ENCODE measurements around the gene INPP5E. TPM values are rescaled to one million over a fixed set of nuclear protein-coding genes. Genes with fewer than 3 reads are reported as not detected.

Gene INPP5E
- total RNA-seq, 1 donor from 2014 or later: 16.7 TPM

DNA sequence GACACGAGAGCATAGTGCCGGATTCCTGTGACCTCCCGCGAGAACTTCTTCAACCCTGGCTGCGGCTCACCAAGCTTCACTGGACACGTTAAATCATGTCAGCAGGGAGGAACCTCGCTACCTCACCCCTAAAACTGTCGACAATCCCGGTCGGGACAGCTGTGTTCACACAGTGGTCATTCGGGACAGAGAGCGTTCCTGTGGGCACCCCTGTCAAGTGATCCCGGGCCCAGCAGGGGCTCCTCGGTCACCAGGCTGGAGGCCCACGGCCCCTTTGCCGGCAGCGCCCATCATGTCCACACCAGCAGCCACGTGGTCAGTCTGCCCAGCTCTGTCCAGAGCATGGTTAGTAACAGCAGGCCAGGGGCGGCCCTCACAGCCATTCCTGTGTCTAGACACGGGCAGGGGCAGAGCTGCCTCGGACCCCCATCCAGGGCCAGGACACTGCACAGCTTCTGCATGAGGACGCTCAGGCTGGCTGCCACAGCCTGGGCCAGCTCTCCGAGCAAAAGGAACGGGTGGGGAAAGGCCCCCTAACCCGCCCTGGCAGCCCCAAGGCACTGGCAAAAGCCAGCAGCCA lies 3.5 kb downstream of the INPP5E start:
- no peaks in the 10 kb centered on the region for H3K27me3 Mint-ChIP-seq (ENCODE audit: unreplicated experiment)
- H3K4me3 Mint-ChIP-seq (ENCODE audit: unreplicated experiment): peak overlapping the region; percentile 26
- H3K27ac Mint-ChIP-seq (ENCODE audit: unreplicated experiment): no peak overlapping the region
- peaks cover 22% of the 10 kb centered on the region for H3K4me1 Mint-ChIP-seq (ENCODE audit: unreplicated experiment)
- H3K9me3 Mint-ChIP-seq (ENCODE audit: unreplicated experiment): no peaks in the 10 kb centered on the region
- no peak for DNase-seq (ENCODE audit: extremely low spot score, unreplicated experiment)
- peaks cover 15% of the 10 kb centered on the region for H3K36me3 Mint-ChIP-seq (ENCODE audit: unreplicated experiment)
- TF ChIP-seq CTCF (IDR thresholded peaks at IDR 0.05): no peak

DNA sequence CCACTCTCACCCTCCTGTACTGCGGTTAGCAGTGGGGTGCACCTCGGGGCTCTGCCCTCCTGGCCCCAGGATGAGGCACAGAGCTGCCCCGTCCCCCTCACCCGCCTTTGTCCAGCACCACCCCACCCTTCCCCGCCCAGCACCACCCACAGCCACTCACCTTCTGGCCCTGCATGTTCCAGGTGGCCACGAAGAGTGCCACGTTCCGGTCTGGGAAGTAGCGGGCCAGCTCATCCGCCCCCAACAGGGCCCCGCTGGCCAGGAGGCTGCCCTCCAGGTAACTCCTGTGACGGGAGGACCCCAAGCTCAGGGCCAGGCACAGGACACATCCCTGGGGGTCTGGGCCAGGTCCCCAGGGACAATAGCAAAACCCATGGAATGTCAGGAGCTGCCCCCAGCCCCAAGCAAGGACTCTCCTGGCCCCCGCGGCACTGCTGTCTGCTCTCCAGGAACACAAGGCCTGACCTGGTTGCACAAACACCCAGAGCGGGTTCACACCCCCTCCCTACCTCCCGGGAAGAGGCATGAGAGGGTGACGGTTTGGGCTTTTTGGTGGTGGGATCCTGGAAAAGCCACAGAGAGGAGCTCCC lies 5.0 kb downstream of the INPP5E start:
- DNase-seq (ENCODE audit: extremely low spot score, unreplicated experiment): no peak
- no peaks in the 10 kb centered on the region for H3K9me3 Mint-ChIP-seq (ENCODE audit: unreplicated experiment)
- peaks cover 22% of the 10 kb centered on the region for H3K4me1 Mint-ChIP-seq (ENCODE audit: unreplicated experiment)
- peaks cover 12% of the 10 kb centered on the region for H3K36me3 Mint-ChIP-seq (ENCODE audit: unreplicated experiment)
- TF ChIP-seq CTCF (IDR thresholded peaks at IDR 0.05): no peak
- H3K27ac Mint-ChIP-seq (ENCODE audit: unreplicated experiment): no peak overlapping the region
- H3K27me3 Mint-ChIP-seq (ENCODE audit: unreplicated experiment): no peaks in the 10 kb centered on the region
- H3K4me3 Mint-ChIP-seq (ENCODE audit: unreplicated experiment): no peak overlapping the region

DNA sequence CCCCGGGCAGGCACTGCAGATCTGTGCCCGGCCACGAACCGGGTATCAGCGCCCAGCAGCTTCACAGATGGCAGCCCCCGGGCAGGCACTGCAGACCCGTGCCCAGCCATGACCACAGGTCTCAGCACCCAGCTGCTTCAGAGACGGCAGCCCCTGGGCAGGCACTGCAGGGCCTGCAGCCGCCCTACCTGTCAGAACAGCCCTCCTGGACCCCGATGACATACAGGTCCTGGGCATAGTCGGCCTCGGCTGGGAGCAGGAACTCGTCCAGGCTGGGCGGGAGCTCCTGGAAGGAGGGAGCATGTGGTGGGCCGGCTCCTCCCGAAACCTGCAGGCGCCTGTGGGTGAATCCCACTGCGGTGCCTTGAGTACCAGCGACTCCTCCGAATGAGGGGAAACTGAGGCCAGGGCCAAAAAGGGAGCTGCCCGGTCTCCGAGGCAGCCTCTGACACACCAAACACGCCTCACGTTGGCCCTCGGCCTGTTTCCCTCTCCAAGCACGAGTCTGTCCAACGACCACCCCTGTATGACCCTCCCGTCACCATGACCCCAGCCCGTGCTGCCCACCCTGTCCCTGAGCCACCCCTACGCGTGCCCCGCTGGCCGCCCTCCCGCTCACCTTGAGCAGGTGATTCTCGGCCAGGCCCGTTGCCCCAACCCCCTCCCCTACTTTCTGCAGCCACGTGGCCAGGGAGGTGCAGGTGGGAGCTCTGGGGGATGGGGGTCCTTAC lies 5.6 kb downstream of the INPP5E start:
- no peak for DNase-seq (ENCODE audit: extremely low spot score, unreplicated experiment)

GRCh38 chr9:136433043-136433715 lies 6.5 kb downstream of the INPP5E start:
- Mint-ChIP-seq H3K9me3 (ENCODE audit: unreplicated experiment) (no peaks in the 10 kb centered on the region), H3K4me1 (ENCODE audit: unreplicated experiment) (peaks cover 19% of the 10 kb centered on the region), H3K4me3 (ENCODE audit: unreplicated experiment) (no peak overlapping the region), H3K36me3 (ENCODE audit: unreplicated experiment) (peaks cover 12% of the 10 kb centered on the region), H3K27ac (ENCODE audit: unreplicated experiment) (no peak overlapping the region), H3K27me3 (ENCODE audit: unreplicated experiment) (no peaks in the 10 kb centered on the region)
- TF ChIP-seq CTCF (IDR thresholded peaks at IDR 0.05): no peak
- no peak for DNase-seq (ENCODE audit: extremely low spot score, unreplicated experiment)

More for the DNA sequence above, 5.6 kb downstream of the INPP5E start:
- H3K4me3 Mint-ChIP-seq (ENCODE audit: unreplicated experiment): no peak overlapping the region
- TF ChIP-seq CTCF (IDR thresholded peaks at IDR 0.05): no peak
- H3K27me3 Mint-ChIP-seq (ENCODE audit: unreplicated experiment): no peaks in the 10 kb centered on the region
- H3K4me1 Mint-ChIP-seq (ENCODE audit: unreplicated experiment): peaks cover 22% of the 10 kb centered on the region
- H3K9me3 Mint-ChIP-seq (ENCODE audit: unreplicated experiment): no peaks in the 10 kb centered on the region
- H3K27ac Mint-ChIP-seq (ENCODE audit: unreplicated experiment): no peak overlapping the region
- H3K36me3 Mint-ChIP-seq (ENCODE audit: unreplicated experiment): peaks cover 12% of the 10 kb centered on the region

DNA sequence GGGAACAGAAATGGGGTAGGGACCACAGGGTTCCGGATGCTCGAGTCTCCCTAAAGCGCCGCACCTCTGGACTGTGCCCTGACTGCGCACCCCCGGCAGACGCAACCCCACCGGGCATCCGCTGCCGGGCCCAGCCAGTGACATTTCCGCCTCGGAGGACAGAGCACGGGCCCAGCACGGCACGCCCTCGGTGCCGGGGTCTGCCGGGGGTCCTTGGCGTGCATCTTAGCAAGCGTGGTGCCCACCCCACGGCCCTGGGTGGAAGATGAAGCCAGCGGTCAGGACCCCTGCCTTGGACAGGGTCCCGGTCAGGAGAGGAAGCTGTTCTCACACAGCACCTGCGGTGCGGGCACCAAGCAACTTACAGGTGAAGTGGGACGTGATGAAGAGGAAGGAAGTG lies 7.1 kb downstream of the INPP5E start:
- Mint-ChIP-seq H3K27ac (ENCODE audit: unreplicated experiment) (no peak overlapping the region), H3K4me1 (ENCODE audit: unreplicated experiment) (peaks cover 13% of the 10 kb centered on the region), H3K27me3 (ENCODE audit: unreplicated experiment) (no peaks in the 10 kb centered on the region), H3K4me3 (ENCODE audit: unreplicated experiment) (no peak overlapping the region), H3K9me3 (ENCODE audit: unreplicated experiment) (no peaks in the 10 kb centered on the region), H3K36me3 (ENCODE audit: unreplicated experiment) (peaks cover 12% of the 10 kb centered on the region)
- DNase-seq (ENCODE audit: extremely low spot score, unreplicated experiment): no peak
- TF ChIP-seq CTCF (IDR thresholded peaks at IDR 0.05): no peak
